Inflammatory macrophage treated with lipopolysaccharide for 4 hours (primary cell): ENCODE data around the gene USH2A.
"Not testable (repeated sequence)": the region's sequence is repeated elsewhere in the genome, so short reads cannot be mapped to it uniquely, and the experiment has no call there.

ENCODE experiments used
- DNase-seq: peaks from one replicate; pipeline ENCODE4 v3.0.0-alpha.2; 2020

USH2A gene

DNA sequence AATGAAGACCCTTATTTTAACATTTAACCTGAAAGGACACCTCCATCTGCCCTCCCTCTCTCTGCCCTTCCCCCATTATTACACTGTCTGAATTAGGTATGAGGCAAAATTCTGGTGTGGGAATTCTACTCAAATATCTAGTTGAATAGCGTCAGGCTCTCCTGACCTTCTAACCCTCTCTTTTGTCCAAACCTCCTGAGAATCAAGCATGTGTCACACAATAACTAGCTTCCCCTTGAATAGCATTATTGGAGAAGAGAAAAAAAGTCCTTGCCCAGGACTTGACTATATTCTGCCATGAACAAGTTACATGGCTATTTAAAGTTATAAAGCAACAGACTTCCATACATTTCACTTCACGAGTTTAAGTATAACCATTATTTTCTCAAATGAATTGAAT lies 35.5 kb downstream of the USH2A start:
- no peak for DNase-seq

DNA sequence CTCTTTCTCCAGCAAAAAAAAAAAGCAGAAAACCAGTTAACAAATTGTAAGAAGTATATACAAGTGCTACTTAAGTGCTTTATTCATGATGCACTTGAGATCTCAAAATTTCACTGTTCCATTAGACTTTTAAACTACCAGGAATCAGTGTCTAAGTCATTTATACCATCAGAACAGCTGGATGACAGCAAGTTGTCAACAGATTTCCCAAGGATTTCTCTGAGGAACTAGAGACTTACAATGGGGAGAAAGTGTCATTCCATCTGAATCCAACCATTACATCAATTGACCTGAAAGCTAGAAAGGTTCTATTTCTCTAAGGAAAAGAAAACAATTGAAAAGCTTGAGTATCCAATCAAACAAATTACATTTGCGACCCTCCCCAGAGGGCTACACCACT lies 43.8 kb downstream of the USH2A start:
- no peak for DNase-seq

GRCh38 chr1:216368249-216368648 lies 55.0 kb downstream of the USH2A start:
- no peak for DNase-seq

DNA sequence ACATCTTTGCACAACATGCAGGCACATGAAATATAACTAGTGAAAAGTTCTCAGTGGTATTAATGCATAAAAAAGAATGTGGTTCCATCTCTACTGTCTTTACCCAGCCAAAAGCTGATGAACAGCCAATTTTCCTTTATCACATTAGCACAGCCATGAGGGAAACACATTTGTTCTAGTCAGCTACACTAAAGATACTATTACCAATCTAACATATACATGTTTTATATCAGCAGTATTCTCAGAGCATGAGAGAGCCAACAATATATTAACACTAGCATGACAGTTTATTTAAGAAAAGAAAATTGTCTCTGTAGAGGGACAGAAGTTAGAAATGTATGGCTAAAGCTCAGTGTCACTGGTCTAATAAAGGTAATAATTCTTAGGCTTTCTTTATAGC lies 56.3 kb downstream of the USH2A start:
- DNase-seq, result no peak

- DNase-seq, result no peak
Observed at GRCh38 chr1:216356945-216357344, 66.3 kb downstream of the USH2A start.

GRCh38 chr1:216350186-216350585 lies 73.1 kb downstream of the USH2A start:
- no peak for DNase-seq

DNA sequence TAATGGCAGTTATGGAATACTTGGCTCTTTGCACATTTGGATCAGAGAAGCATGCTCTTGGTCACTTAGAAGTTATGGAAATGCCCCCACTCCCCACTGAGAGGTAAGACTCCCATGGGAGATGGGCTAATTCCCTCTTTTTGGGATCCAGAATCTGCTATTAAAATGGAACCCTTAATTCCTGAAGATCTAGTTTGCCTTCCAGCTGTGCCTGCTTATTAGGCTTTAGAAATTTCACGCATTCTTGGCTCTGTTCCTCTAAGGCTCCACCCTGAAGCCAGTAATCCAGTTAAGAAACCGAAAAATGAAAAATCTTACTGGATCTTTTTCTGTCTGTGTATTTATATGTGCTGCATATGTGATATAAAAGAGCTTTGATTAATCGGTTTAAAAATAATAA lies 76.7 kb downstream of the USH2A start:
- no peak for DNase-seq

DNA sequence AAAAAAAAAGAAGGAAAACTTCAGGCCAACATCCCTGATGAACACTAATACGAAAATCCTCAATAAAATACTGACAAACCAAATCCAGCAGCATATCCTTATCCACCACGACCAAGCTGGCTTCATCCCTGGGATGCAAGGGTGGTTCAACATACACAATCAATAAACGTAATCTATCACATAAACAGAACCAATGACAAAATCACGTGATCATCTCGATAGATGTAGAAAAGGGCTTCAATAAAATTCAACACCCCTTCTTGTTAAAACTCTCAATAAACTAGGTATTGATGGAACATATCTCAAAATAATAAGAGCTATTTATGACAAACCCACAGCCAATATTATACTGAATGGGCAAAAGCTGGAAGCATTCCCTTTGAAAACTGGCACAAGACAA lies 82.7 kb downstream of the USH2A start:
- DNase-seq, result not testable (repeated sequence)

- DNase-seq, result no peak
Observed at GRCh38 chr1:216332462-216332861, 90.8 kb downstream of the USH2A start.

DNA sequence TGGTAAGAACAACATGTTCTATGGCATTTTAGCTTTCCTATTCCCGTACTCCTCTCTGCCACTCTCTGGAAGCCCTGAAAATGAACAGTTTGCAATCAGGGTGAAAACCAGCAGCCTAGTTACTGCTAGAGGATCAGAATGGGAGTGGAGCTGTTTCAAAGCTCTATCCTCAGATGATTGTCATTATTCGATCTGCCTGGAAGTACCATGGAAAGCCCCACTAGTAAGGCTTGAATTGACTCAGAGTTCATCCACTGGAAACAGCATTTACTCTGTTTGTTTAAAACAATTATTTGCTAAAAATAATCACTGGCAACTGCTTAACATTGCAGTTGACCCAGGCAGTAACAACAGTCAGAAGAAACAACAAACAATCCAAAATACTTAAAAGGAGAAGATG lies 91.2 kb downstream of the USH2A start:
- no peak for DNase-seq

- no peak for DNase-seq
Observed at GRCh38 chr1:216331211-216331610, 92.0 kb downstream of the USH2A start.

GRCh38 chr1:216330262-216330661 lies 93.0 kb downstream of the USH2A start:
- DNase-seq, result no peak

DNA sequence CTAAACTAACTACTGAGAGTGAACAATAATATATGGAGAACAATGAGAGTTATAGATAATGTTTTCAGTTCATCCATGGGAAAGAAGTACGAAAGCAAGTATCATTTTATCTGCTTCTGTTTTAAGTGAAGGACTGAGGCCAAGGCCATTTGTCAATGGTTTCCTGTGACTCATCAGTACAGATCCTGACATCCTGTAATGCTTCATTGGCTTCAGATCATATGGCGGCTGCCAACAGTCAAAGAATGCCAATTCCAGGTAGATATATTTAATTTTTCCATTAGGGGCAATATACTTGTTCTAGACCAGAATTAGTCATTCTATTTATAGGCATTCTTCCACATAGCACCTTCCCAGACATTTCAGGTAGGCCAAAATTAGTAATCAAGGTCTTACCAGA lies 97.3 kb downstream of the USH2A start:
- DNase-seq, result no peak

- no peak for DNase-seq
Observed at GRCh38 chr1:216325336-216325735, 97.9 kb downstream of the USH2A start.

- DNase-seq, result no peak
Observed at GRCh38 chr1:216323344-216323743, 99.9 kb downstream of the USH2A start.

DNA sequence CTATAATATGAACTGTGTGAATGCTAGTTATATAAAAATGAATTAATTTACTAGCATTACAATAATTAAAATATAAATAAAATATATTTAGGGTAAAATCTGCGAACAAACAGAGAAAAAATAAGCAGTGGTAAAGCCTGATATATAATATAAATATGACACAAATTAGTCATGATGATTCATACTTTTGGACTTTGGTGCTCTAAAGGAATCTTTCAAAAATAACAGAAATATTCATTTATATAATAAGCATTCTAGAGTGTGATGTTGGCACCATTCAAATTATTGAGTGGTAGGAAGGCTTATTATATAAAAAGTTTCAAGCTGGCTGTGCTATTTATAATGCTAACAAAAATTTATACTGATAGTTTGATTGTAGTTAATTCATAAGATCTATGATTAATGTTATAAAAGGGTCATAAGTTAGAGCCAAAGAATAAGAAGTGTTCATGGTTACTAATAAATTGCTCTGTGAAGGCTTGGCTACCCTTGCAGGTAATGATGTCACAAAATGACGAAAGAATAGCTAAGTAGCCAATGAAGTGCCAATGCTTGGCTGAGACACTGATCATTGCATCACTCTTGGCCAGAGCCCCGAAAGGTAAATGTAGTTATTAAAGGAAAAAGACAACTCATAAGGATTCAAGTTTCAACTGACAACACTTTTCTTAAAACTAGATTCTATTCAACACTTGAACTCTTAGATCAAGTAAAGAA lies 108.7 kb downstream of the USH2A start:
- no peak for DNase-seq

DNA sequence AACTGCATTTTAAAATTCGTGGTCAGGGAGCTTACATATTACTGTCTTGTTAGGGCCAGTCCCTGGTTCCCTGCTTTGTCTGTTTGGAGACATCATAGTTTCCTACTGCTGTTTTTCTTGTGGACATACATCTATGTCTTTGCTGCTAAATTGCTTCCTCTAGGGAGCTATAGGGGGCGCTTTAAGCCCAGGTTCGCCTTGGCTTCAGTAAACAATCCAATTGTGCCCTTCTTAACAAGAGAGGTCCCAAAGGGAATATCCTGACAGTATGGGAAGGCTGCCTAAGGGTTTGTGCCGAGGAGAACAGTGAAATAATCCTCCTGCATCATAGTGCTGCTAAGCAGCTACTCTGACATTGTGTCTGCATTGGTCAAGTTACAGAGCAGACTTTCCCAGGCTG lies 112.5 kb downstream of the USH2A start:
- DNase-seq, result no peak

- DNase-seq, result no peak
Observed at GRCh38 chr1:216306830-216307229, 116.4 kb downstream of the USH2A start.

GRCh38 chr1:216303690-216304089 lies 119.6 kb downstream of the USH2A start:
- DNase-seq, result no peak

- no peak for DNase-seq
Observed at GRCh38 chr1:216293683-216294082, 129.6 kb downstream of the USH2A start.

DNA sequence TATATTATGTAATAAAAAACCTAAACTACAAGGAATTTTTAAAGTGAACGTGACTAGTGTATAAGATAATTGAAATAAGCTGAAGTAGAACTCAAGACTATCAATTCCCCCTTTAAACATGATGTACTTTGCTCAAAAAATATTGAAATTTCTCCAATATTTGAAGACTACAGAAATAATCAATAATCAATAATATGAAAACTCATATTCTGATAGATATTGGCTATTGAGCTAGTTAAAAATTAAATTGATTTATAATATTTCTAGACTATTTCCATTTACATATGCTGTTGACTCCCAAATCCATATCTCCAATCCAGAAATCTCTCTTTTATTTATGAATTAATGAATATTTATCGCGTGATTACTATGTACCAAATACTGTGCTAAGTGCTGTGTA lies 133.2 kb downstream of the USH2A start:
- no peak for DNase-seq

GRCh38 chr1:216285052-216285451 lies 138.2 kb downstream of the USH2A start:
- DNase-seq, result no peak

DNA sequence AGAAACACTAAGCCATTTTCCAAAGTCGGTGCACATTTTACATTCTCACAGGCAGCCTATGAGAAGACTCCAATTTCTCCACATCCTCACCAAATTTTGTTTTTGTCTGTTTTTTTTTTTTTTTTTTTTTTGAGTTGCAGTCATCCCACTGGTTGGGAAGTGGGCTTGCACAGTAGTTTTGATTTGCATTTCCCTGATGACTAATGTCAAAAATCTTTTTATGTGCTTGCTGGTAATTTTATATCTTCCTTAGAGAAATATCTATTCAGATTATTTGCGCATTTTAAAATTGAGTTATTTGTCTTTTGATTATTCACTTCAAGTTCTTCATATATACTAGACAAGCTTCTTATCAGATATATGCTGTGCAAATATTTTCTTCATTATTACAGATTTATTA lies 141.5 kb downstream of the USH2A start:
- no peak for DNase-seq

DNA sequence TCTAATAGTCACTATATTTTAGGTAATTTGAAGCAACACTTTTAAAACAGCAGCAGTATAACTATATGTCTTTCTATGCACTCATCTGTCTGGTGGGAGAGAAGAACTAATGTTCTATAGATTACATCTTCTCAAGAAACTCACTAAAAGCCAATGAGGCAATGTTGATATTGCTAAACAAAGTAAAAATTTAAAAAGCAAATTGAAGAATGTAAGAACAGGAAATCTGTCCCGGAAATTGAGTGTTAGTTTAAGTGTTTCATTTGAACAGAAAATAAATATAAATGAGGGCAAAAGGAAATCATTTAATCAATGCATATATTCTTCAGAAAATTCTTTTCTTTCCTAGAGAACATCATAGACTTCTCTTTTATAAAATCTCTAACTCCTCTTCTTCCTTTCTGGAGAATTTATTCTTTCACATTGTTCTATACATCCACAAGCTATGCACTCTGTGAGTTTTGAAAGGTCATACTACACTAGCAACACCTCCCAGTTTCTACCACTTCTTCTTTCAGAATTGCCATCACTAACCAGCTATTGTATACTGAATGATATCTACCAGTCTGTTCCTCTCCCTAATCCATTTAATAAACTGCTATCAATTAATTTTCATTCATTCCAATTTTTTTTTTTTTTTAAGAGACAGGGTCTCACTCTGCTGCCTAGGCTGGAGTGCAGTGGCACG lies 153.0 kb downstream of the USH2A start:
- DNase-seq, result no peak

DNA sequence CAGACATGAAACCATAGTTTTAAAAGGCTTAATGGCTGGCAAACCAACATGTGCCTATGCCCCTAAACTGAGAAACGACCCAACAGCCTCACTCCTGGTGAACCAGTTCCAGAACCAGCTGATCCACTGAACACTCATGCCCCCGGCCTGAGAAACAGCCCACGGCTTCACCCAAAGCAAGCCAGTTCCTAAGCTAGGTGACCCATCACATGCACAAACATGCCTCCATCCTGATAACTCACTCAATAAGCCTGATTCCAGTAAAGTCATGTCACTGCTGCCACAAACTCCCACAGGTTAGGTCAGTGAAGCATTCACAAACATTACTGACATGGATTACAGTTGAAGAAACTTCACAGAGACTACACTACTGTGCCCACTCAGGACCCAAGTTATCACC lies 161.6 kb downstream of the USH2A start:
- no peak for DNase-seq
